ENCODE measurements around the gene SSTR5.

The SSTR5 gene

DNA sequence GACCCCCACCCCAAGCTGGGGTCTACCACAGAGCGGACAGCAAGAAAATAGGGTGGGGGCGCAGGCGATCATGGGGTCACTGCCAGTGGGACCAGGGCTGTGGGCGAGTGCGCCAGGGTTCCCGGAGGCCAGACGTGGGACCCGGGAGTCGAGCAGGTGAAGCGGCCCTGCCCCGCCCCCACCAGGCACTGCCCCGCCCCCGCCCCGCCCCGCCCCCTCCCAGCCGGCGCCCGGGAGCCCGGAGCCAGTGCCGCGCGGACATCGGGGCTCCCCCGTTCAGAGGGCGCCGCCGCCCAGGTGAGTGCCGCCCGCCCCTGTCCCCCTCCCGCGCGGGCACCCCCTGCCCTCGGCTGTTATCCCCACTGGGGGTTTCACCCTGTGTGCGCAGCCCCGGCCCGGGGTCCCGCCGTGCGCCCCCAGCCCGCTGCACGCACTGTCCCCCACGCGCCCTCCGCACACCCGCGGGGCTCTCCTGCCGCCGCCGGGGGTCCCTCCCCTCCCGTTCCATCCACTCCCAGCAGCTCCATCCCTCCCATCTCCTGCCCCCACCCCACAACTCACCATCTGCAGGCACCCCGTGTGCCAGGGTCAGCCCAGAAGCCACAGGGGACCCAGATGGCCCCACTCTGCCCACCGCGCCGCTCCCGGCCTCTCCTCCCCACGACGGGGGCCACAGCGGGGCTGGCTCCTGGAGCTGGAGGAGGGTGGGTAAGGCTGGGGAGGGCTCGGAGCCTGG lies at the start of gene SSTR5:
SSTR5 (plus strand) TSS at position 222 of the 736 bp plus-strand sequence. CDS start 6,122 bp downstream, outside the sequence.
- DNase-seq: no peak

DNA sequence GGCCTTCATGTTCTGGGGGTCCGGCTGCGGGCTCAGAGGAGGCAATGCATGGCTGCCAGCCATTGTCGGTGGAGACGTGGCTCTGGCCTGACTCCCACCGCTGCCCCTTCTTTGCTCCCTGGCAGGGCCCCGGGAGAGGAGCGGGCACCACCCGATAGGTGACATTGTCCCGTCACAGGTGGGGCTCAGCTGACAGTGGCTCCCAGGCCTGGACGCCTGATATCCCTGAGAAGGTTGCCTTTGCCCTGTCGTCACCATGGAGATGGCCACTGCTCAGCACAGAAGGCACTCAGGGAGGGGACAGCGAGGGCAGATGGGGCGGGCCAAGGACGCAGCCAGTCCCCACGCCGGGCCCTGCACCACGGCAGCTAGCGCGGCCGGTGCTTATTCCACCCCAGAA lies 48.4 kb upstream of the SSTR5 start:
- DNase-seq: no peak

DNA sequence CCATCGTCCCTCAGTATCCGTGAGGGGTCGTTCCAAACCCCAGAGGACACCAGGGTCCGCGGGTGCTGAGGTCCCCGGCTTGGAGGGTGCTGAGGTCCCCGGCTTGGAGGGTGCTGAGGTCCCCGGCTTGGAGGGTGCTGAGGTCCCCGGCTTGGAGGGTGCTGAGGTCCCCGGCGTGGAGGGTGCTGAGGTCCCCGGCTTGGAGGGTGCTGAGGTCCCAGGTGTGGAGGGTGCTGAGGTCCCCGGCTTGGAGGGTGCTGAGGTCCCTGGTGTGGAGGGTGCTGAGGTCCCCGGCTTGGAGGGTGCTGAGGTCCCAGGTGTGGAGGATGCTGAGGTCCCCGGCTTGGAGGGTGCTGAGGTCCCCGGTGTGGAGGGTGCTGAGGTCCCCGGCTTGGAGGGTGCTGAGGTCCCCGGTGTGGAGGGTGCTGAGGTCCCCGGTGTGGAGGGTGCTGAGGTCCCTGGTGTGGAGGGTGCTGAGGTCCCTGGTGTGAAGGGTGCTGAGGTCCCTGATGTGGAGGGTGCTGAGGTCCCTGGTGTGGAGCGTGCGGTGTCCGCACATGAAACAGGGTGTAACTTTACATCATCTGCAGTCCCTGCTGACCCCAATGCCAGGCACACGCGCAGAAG lies 47.3 kb upstream of the SSTR5 start:
- DNase-seq: peak; percentile 8

DNA sequence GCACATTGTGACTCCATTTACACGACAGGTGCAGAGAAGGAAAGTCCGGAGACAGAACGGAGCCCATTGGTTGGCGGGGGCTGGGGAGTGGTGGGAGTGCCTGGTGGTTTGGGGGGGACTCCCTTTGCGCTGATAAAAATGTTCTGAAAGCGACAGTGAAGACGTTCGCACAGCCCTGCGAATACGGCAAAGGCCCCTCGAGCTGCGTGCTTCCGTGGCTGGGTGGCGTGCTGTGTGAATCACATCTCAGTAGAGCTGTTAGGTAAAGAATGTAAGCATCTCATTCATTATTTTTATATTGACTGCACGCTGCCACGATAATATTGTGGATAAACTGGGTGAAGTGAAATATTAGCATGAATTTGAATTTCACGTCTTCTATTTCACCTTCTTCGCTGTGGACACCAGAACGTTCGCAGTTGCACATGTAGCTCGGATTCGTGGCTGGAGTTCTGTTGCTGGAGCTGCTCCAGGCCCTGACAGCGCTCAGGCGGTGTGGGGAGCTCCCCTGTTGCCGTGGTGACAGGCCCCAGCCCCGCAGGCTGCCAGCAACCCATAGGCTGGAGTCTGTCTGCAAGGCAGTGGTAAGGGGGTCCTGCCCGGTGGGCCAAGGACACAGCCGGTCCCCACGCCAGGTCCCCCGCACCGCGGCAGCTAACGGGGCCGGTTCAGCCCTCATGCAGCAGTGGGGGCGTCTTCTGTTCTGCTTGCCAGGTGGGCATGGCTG lies 46.3 kb upstream of the SSTR5 start:
- DNase-seq: no peak

DNA sequence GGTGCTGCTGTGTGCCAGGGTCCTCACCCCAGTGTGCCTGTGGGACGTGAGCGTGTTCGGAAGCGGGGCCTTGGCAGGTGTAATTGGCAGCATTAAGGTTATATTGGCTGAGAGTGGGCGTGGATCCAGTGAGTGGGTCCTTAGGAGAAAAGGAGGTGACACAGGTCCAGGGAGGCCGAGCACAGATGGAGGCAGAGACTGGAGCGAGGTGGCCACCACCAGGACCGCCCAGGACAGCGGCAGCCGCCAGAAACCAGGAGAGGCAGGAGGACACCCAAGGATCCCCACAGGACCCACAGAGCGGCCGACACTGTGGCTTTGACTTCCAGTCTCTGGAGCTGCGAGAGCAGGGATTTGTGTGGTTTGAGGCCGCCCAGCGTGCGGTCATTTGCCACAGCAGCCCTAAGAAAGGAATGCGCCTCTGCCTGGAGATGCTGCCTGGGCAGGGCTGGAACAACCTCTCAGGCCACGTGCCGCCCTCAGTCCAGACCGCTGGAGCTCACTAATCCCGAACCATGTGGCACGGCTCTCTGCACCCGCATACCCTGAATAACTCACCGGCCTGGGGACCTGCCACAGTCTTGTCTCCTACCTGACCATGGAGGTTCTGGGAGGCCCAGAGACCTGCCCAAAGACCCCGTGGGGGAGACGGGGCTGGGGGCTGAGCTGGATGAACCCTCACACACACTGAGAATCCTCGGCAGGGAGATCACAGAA lies 45.6 kb upstream of the SSTR5 start:
- DNase-seq: no peak

DNA sequence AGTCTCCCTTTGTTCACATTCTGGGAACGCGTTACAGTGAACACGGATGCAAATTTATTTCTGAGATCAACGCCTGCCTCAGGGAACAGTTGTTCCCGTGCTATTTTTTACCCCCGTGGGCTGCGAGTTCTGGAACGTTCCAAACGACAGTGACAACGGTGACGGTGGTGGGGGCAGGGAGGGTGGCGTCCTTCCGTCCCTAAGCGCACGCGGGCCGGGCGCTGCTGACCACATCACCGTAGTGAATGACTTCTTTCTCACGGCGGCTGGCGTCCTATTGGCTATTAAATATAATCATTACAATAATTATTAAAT lies 45.1 kb upstream of the SSTR5 start:
- DNase-seq: no peak

DNA sequence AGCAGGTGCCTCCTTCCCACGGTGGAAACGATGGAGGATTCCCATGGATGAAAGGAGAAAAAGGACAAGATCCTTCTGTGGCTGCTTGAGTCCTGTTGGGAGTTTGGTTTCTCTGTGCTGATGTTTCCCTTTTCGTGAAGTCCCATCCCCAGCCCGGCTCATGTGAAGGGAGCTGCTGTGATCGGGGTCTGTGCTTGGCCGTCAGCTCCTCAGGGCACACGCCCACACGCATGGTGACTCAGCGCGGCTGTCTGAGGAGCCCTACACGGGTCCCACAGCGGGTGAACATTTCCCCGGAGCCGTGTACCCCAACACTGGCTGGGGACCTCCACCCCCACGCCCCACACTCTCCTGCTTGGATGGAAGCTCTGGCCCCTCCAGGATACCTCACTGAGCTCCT lies 44.5 kb upstream of the SSTR5 start:
- DNase-seq: no peak

DNA sequence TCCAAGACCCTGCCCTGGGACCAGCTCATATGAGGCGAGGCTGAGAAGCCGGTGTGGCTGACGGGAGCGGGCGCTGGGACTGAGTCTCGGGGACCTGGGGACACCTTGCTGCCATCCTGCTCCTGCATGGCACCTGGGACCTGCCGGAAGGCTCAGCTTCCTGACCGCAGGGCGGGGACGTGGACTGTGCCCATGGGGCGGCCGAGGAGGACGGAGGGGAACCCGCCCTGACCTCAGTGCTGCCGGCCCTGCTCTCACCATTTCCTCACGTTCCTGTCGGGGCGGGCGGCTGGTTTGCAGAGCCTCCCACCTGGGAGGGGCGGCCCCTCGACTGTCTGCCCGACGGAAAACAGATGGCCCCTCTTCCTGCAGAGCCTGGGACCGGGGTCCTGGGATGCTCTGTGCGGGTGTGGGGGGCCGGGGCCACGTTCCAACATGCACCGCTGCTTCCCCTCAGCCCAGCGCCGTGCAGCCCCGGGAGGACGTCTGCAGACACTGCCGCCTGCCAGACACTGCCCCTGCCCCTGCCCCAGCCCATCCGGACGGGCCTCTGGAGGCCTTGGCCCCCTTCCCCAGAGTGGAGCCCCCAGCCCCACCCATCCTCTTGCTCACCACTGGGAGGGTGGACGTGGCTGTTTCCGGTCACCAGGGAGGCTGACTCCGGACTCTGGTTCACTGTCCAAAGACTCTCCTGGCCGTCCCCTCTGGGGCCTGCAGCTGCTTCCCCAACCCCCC lies 43.9 kb upstream of the SSTR5 start:
- no peak for DNase-seq

DNA sequence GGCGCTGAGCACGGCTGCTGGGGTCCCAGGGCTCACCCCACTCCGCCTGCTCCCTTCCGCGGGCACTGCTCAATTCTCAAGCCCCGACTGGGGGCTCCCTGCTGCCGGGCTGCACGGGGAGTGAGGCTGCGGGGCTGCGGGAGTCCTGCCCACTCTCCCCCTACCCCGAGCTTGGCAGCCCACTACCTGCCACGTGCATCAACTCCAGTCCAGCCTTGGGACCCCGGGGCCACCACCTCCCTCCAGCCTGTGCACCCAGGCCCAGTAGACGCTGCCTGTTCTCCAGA lies 43.3 kb upstream of the SSTR5 start:
- no peak for DNase-seq

DNA sequence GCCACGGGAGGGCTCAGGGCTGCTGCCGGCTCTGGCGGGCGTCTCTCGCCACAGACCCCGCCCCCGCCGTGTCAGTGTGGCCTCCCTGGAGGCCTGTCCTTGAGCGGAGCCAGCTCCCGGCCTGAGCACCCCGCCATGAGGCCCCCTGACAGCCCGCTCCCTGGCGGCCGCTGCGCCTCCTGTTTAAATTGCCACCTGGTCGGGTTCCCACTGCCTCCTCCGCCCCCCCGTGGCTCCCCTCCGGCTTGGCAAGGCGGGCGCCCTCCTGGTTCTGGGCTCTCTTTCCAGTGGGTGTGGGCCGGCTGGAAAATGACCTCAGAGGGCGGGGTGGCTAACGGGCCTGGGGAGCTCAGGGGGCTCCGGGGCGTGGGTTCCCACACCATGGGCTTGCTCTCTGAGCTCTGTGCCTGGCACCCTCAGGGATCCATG lies 42.1 kb upstream of the SSTR5 start:
- no peak for DNase-seq

DNA sequence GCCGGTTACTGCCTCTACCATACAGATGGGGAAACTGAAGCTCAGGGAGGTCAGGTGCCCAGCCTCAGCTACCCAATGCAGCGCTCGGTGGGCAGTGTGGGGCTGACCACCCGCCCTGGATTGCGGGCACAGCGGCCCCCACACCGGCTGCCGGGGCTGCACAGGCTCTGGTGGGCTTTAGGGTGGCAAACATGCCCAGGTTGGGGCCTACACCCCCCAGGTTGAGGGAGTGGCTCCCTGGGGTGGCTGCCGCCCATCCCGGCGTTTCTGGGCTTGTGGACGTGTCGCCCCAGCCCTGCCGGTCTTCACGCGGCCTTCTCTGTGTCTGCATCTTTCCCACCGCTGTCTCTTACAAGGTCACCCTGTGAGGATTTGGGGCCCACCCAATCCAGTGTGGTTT lies 40.9 kb upstream of the SSTR5 start:
- no peak for DNase-seq

DNA sequence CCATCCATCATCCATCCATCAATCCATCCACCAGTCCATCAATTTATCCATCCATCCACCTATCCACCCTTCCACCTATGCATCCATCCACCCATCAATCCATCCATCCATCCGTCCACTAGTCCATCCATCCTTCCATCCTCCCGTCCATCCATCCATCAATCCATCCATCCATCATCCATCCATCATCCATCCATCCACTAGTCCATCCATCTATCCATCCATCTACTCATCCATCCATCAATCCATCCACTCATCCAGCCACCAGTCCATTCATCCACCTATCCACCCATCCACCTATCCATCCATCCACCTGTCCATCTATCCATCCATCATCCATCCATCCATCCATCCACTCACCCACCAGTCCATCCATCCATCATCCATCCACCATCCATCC lies 39.9 kb upstream of the SSTR5 start:
- no peak for DNase-seq

DNA sequence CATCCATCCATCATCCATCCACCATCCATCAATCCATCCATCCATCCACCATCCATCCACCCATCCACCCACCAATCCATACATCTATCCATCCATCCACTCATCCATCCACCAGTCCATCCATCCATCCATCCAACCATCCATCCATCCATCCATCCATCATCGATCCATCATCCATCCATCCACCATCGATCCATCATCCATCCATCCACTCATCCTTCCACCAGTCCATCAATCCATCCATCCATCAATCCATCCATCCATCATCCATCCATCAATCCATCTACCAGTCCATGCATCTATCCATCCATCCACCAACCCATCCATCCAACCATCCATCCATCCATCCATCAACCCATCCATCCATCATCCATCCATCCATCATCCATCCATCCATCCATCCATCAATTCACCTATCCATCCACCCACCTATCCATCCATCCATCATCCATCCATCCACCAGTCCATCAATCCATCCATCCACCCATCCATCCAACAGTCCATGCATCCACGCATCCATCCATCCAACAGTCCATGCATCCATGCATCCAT lies 39.3 kb upstream of the SSTR5 start:
- no peak for DNase-seq

DNA sequence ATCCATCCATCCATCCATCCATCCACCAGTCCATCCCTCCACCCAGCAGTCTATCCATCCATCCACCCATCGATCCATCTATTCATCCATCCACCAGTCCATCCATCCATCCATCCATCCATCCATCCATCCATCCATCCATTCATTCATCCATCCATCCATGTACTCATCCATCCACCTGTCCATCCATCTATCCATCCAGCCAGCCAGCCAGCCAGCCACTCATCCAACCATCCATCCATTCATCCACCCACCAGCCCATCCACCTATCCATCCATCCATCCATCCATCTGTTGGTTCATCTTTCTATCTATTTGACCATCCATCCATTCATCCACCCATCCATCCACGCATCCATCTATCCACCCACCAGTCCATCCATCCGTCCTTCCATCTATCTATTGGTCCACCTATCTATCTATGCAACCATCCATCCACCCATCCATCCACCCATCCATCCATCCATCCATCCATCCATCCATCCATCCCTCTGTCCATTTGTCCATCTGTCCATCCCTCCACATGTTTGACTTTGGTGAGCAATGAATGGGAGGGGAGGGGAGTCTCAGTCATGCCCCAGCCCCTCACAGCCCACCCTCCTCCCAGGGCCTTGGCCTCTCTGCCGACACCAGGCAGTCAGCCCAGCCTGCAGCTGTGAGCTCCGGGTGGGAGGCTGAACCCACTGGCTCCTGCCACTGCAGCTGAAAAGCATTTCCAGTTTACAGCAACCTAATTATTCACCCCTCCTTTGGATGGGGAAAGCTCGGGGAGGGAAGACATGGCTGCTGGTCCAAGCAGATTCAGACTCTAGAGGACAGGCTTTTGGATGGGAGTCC lies 38.1 kb upstream of the SSTR5 start:
- no peak for DNase-seq

DNA sequence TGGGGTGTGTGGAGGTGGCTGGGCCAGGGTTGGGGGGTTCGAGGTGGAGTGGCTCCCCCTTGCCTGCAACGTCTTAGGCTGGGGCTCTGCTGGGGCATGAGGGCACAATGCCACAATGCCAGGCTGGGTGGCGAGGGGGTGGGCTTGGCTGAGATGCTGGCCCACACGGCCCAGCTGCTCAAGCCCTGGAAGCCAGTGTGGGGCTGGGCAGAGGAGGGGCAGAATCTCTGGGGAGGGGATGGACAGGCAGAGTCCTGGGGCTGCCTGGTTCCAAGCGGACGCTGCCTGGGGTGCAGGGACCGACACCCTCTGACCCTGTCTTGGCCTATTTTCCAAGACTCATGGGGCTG lies 37.5 kb upstream of the SSTR5 start:
- DNase-seq: no peak

DNA sequence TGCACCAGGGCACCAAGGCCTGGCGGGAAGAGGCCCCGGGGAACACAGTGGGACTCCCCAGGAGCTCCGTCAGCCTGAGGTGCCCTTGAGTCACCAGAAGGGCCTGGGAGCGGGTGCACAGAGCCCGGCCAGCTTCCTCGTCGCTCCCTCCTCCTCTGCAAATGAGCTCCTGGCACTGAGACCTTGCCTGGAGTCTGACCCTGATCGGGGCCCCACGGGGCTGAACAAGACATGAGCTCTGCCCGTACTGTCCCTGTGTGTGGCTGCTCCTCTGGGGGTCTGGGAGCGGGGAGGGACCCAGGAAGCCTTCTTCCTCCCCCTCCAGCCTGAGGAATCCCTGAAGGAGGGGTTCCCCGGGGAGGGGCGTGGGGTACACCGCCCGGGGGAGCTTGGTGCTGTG lies 36.4 kb upstream of the SSTR5 start:
- DNase-seq: no peak

DNA sequence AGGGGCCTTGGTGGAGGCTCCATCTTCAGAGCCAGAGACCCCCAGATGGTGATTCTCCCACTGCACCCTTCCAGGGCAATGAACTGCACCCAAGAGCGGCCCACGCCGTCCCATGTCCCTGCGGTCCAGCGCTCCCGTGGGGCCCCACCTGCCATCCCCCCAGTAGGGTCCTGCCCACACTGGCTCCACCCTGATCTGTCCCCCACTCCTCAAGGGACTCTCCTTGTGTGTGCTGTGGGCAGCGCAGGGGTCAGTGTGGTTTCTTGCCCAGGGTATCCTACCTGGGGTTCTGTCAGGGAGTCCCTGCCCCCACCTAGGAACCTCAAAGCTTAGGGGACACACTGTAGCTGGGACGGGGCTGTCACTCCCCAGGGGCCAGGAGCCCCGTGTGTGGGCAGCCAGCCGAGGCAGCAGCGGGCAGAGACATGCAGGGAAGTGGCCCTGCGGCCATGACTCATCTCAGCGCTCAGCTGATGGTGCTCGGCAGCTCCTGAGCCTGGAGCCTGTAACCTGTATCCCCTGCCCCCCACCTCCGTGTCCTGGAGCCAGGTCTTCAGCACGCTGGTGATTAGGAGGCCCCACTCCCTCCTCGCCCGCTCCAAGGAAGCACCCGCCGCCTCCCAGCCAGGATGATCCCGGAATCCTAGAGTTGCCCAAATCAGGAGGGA lies 35.7 kb upstream of the SSTR5 start:
- DNase-seq: no peak

DNA sequence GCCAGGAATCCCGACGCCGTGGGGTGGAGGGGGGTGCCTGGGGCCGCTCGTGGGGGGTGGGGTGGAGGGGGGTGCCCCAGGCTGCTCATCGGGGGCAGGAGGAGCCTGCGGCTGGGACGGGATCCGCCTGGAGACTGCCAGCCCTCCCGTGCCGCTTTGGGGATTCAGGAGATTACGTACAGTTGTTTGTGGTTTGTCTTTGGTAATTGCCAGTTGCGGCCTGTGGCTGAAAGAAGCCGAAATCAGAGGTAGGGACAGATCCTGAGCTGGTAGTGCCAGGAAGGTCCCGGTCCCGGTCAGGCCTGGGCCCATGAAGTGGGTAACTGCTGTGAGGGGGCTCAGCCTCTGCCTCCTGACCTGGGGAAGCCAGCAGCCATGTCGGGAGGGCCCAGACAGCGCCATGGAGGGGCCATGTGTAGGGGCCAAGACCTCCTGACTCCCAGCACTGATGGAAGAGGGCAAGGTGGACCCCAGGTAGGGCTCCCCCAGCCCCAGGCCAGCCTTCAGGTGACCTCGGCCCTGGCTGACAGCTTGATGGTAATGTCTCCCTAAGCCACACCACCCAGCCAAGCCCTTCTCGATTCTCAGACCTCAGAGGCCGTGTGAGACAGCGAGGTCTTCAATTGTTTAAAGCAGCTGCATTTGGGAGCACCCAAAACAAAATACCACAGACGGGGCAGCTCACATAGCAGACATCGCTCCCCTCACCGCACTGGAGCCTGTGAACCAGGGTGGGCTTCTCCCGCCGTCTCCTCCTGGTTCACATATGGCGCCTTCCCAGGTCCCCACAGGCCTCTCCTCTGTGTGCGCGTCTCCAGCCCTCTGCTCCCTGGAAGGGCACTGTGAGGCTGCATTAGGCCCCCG lies 34.9 kb upstream of the SSTR5 start:
- no peak for DNase-seq

DNA sequence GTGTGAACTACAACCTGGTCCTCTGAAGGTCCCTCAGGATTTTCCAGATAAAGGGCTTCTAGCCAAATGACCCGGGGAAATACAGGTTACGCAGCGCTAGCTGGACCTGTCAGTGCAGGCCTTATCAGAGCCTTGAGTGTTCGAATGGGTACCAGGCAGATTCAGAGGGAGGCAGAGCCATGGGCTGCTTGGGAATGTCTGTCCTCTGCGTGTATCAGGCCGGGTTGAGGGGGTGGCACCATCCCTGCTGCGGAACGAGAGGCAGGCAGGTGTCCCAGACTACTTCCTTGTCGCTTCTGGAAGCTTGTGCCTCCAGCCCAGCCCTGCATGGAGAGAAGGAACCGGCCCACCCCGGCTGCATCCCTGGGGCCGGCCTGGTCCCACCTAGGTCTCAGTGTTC lies 33.6 kb upstream of the SSTR5 start:
- DNase-seq: no peak

DNA sequence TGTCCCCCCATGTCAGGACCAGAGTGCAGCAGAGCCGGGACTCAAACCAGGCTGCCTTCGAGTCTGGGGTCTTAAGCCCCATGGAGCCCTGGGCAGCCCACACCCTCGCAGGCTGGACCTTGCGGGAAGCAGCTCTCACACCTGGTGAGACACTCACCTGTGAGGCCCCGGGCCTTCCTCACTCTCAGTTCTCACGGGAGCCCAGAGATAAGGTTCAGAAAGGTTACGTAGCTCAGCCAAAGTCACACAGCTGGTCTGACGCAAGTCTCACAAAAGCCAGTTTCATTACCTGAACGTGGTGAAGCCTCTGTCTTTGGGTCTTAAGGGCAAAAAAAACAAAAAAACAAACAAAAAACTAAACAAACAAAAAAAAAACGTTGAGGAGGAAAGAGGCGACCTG lies 32.8 kb upstream of the SSTR5 start:
- DNase-seq: no peak

DNA sequence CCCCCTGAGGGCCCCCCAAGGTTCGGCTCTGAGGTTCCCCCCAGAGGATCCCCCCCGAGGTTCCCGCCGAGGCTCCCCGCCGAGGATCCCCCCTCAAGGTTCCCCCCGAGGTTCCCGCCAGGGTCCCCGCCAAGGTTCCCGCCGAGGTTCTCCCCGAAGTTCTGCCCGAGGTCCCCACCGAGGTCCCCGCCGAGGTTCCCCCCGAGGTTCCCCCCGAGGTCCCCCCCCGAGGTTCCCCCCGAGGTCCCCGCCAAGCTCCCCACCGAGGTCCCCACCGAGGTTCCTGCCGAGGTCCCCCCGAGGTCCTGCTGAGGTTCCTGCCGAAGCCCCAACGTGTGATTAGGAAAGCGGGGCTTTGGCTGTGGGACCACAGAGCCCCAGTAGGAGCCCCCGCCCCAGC lies 32.2 kb upstream of the SSTR5 start:
- no peak for DNase-seq
